HG03571 (cell line): ENCODE measurements around the gene CMSS1.
"Not testable (repeated sequence)": the region's sequence is repeated elsewhere in the genome, so short reads cannot be mapped to it uniquely, and the experiment has no call there.

Experiments
- ATAC-seq: cut with Tn5 transposase; IDR thresholded peaks from one replicate; pipeline ENCODE4 v1.9.1; 2021; ENCODE audit not compliant: unreplicated experiment

CMSS1 gene

GRCh38 chr3:99817047-99817436, 620 bp upstream of the CMSS1 start:
- ATAC-seq = no peak

GRCh38 chr3:99818818-99819217, 1.2 kb downstream of the CMSS1 start:
- no peak for ATAC-seq

- ATAC-seq = no peak
Observed at GRCh38 chr3:99823723-99824711, 6.4 kb downstream of the CMSS1 start.

- ATAC-seq = no peak
Observed at GRCh38 chr3:99825004-99825640, 7.5 kb downstream of the CMSS1 start.

- ATAC-seq = no peak
Observed at GRCh38 chr3:99829844-99830243, 12.2 kb downstream of the CMSS1 start.

GRCh38 chr3:99833617-99834205, 16.0 kb downstream of the CMSS1 start:
- ATAC-seq = no peak

- ATAC-seq = no peak
Observed at GRCh38 chr3:99834211-99834957, 16.7 kb downstream of the CMSS1 start.

- ATAC-seq = no peak
Observed at GRCh38 chr3:99836681-99837080, 19.0 kb downstream of the CMSS1 start.

GRCh38 chr3:99837715-99838114, 20.1 kb downstream of the CMSS1 start:
- ATAC-seq = no peak

GRCh38 chr3:99838755-99839154, 21.1 kb downstream of the CMSS1 start:
- no peak for ATAC-seq

GRCh38 chr3:99839613-99840012, 22.0 kb downstream of the CMSS1 start:
- no peak for ATAC-seq

- not testable (repeated sequence) for ATAC-seq
Observed at GRCh38 chr3:99841949-99842348, 24.3 kb downstream of the CMSS1 start.

- no peak for ATAC-seq
Observed at GRCh38 chr3:99842826-99843589, 25.3 kb downstream of the CMSS1 start.

- ATAC-seq = no peak
Observed at GRCh38 chr3:99843590-99844258, 26.1 kb downstream of the CMSS1 start.

- ATAC-seq = no peak
Observed at GRCh38 chr3:99845331-99845730, 27.7 kb downstream of the CMSS1 start.

GRCh38 chr3:99845999-99846398, 28.3 kb downstream of the CMSS1 start:
- no peak for ATAC-seq

- no peak for ATAC-seq
Observed at GRCh38 chr3:99846477-99847160, 29.0 kb downstream of the CMSS1 start.

GRCh38 chr3:99848433-99848832, 30.8 kb downstream of the CMSS1 start:
- no peak for ATAC-seq

GRCh38 chr3:99850608-99851007, 32.9 kb downstream of the CMSS1 start:
- no peak for ATAC-seq
